Fibroblast of mammary gland (primary cell): ENCODE measurements around the gene DGKG.

Experiments used
- DNase-seq: peaks from one replicate; pipeline ENCODE4 v3.0.0-alpha.2; 2010; ENCODE audit warnings: low read depth
- H3K4me3 ChIP-seq: 2 replicates; pipeline ENCODE4 v1.5.1; 2011; ENCODE audit warnings: low read depth, mild to moderate bottlenecking, low read length, moderate library complexity; ENCODE audit not compliant: control insufficient read depth
- CTCF ChIP-seq: conservative IDR thresholded peaks from 2 replicates; pipeline ENCODE4 v1.5.1; 2011; ENCODE audit warnings: low read depth, low read length, inconsistent platforms; ENCODE audit not compliant: control insufficient read depth, insufficient read depth

The DGKG gene

GRCh38 chr3:186361762-186362536, at the start of gene DGKG:
Gene DGKG (minus strand): TSS chr3:186362234. CDS start chr3:186320459, 41,775 bp downstream.
- TF ChIP-seq CTCF, result no peak
- H3K4me3 ChIP-seq, result no peak within 1 kb of the TSS
- no peak for DNase-seq

- no peak overlapping the region for H3K4me3 ChIP-seq
- TF ChIP-seq CTCF, result no peak
- DNase-seq, result no peak
Observed at GRCh38 chr3:186411089-186411488, 49.1 kb upstream of the DGKG start.

DNA sequence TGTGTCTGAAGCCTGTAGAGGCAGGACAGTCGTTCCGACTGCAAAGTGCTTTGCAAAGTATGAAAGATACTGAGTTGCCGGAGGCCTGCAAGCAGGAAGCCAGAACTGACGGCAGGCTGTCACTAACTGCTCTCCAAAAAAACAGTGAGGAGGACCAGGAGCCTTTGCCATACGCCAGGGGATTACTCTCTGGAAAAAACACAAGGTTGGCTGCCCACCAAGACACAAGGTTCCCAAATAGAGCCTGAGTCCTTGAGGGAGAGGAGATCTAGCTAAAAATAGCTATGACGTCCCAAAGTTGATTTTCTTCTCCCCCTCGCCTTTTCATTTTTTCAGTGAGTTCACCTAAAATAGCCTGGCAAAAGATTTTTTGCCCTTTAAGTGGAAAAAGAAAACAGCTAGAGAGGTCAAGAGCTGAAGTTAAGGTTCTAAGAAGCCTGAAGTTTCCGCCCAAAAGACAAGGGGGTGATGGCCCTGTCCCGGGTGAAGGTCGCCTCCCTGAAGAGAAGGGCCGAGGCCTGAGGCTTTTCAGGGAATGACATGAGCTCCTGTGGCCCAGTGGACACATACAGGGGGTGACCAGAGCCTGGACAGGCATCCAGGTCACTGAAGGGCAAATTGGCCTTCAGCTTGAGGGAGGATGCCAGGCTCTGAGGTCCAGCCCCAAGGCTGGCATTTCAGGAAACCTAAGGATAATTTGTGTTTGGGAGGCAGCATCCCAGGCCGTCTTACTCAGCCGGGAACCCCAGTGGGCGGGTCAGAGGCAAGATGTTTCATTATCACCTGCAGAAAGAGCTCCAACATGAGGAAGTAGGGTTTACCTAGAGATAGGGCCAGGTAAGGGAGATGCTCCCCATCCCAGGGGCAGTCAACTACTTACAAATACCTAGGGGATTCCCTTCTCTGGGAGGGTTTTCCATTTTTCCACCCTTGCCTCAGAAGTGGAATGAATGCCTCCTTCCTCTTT, 44.9 kb upstream of the DGKG start:
- no peak for DNase-seq
- H3K4me3 ChIP-seq, result no peak overlapping the region
- no peak for TF ChIP-seq CTCF

- no peak overlapping the region for H3K4me3 ChIP-seq
- no peak for TF ChIP-seq CTCF
- no peak for DNase-seq
Observed at GRCh38 chr3:186401556-186401955, 39.5 kb upstream of the DGKG start.

GRCh38 chr3:186400662-186401061, 38.6 kb upstream of the DGKG start:
- TF ChIP-seq CTCF, result no peak
- no peak overlapping the region for H3K4me3 ChIP-seq
- peak; percentile 49 for DNase-seq

- no peak for TF ChIP-seq CTCF
- no peak for DNase-seq
- H3K4me3 ChIP-seq, result no peak overlapping the region
Observed at GRCh38 chr3:186400026-186400425, 38.0 kb upstream of the DGKG start.
